Testis (tissue), 3 donors: Measurements from ENCODE around the gene EGFR. TPM values are rescaled to one million over a fixed set of nuclear protein-coding genes. Genes with fewer than 3 reads are reported as not detected.
A peak's percentile ranks its signal among the peaks of the same experiment; 100 is the strongest.

Experiments
- DNase-seq: peaks from one replicate; pipeline ENCODE4 v3.0.0-alpha.2; 2019
- H3K27ac ChIP-seq, 2 donors: fragments of 200-600 bp; sonication (generic); one replicate each; pipeline ENCODE4 v1.5.1; 2019
- H3K27me3 ChIP-seq: fragments of 200-600 bp; sonication (generic); one replicate; pipeline ENCODE4 v1.5.1; 2019
- H3K36me3 ChIP-seq: fragments of 200-600 bp; sonication (generic); one replicate; pipeline ENCODE4 v1.5.1; 2017; ENCODE audit warnings: low read depth; ENCODE audit errors: missing control alignments
- H3K4me1 ChIP-seq: fragments of 200-600 bp; sonication (generic); one replicate; pipeline ENCODE4 v1.5.1; 2019
- H3K4me3 ChIP-seq, 2 donors: fragments of 200-600 bp; sonication (generic); one replicate each; pipeline ENCODE4 v1.5.1; 2017 to 2019
- H3K9me3 ChIP-seq: fragments of 200-600 bp; sonication (generic); one replicate; pipeline ENCODE4 v1.5.1; 2017
- CTCF ChIP-seq, 3 experiments: fragments of 450-650 bp in 2 of 3; fragments of 200-600 bp in 1 of 3; sonication (generic) in 1 of 3; IDR thresholded peaks; one replicate each; pipeline ENCODE4 v1.5.1; 2016 to 2019; ENCODE audit warnings: antibody characterized with exemption in 3 of 3, mild to moderate bottlenecking in 2 of 3, moderate library complexity in 1 of 3
- POLR2A ChIP-seq: fragments of 450-650 bp; IDR thresholded peaks from one replicate; pipeline ENCODE4 v1.6.1; 2017; ENCODE audit warnings: antibody characterized with exemption, mild to moderate bottlenecking, moderate library complexity
- WGBS, 2 donors: methylation state at CpG; one replicate each; pipeline ENCODE4 v1.1.5; 2018; 5-methylcytosine and 5-hydroxymethylcytosine counted together
- intact Hi-C: fragments of 100-400 bp; cut with DNase I; formaldehyde crosslinking; loops from one replicate; pipeline ENCODE4 v1.15.1; 2023; ENCODE audit warnings: low total_unique reads
- polyA plus RNA-seq: library from polyadenylated mRNA; stranded (reverse); fragments of 350-450 nt; fragmentation: Illumina TruSeq; extraction: RNeasy Lipid Tissue Mini Kit (QIAGEN cat#74804); gene quantifications from one replicate; pipeline ENCODE4 v1.2.3, GENCODE V29; 2014; ENCODE audit warnings: low read depth, low replicate concordance; ENCODE audit not compliant: insufficient read depth
- total RNA-seq, 2 donors: library from RNA; depleted of rRNA; stranded (reverse); fragments of >200 nt; gene quantifications; one replicate each; pipeline ENCODE4 v1.2.3, GENCODE V29; 2016

The EGFR gene
- total and polyA plus RNA-seq, 3 donors from 2014 or later: 11.0 to 45.0 (median 18.2) TPM

- no peak for DNase-seq
- H3K4me1 ChIP-seq: peaks cover 26% of the 10 kb centered on the region
- no peak overlapping the region for H3K4me3 ChIP-seq
- TF ChIP-seq POLR2A (no peak), CTCF (IDR thresholded peaks at IDR 0.05) (no peak)
- peak overlapping the region in 1 of 2 donors; percentile 0 for H3K27ac ChIP-seq
- no peaks in the 10 kb centered on the region for H3K9me3 ChIP-seq
- no peaks in the 10 kb centered on the region for H3K36me3 ChIP-seq
- intact Hi-C loops: no loop called here
- H3K27me3 ChIP-seq: no peaks in the 10 kb centered on the region
- WGBS, 2 donors: 82 to 84% methylated on average over 9 of the region's 9 CpGs
These were observed 174.4 kb downstream of the EGFR start for GRCh38 chr7:55193245-55193644.

- 87 to 89% methylated on average over 6 of the region's 6 CpGs for WGBS, 2 donors
- no peak for TF ChIP-seq POLR2A
- no peak for TF ChIP-seq CTCF (IDR thresholded peaks at IDR 0.05)
- intact Hi-C loops: no loop called here
- Histone ChIP-seq H3K4me1 (peaks cover 14% of the 10 kb centered on the region), H3K9me3 (no peaks in the 10 kb centered on the region), H3K27me3 (no peaks in the 10 kb centered on the region), H3K27ac (no peak overlapping the region), H3K4me3 (no peak overlapping the region), H3K36me3 (no peaks in the 10 kb centered on the region)
- DNase-seq: no peak
These were observed 175.7 kb downstream of the EGFR start for GRCh38 chr7:55194522-55194921.

- Histone ChIP-seq H3K4me1 (no peaks in the 10 kb centered on the region), H3K27ac (no peak overlapping the region), H3K4me3 (no peak overlapping the region), H3K36me3 (no peaks in the 10 kb centered on the region), H3K27me3 (no peaks in the 10 kb centered on the region), H3K9me3 (no peaks in the 10 kb centered on the region)
- no peak for TF ChIP-seq CTCF (IDR thresholded peaks at IDR 0.05)
- no peak for TF ChIP-seq POLR2A
- no peak for DNase-seq
- intact Hi-C loops: no loop called here
- WGBS, 2 donors: 88 to 92% methylated on average over 8 of the region's 8 CpGs
These were observed 180.0 kb downstream of the EGFR start for GRCh38 chr7:55198634-55199392.

- no peak for TF ChIP-seq CTCF (IDR thresholded peaks at IDR 0.05)
- TF ChIP-seq POLR2A: no peak
- H3K4me3 ChIP-seq: no peak overlapping the region
- H3K27ac ChIP-seq: no peak overlapping the region
- intact Hi-C loops: no loop called here
- DNase-seq: no peak
- no peaks in the 10 kb centered on the region for H3K4me1 ChIP-seq
- no peaks in the 10 kb centered on the region for H3K9me3 ChIP-seq
- 81% methylated on average over 1 of the region's 1 CpG for WGBS, 2 donors
- H3K27me3 ChIP-seq: no peaks in the 10 kb centered on the region
- no peaks in the 10 kb centered on the region for H3K36me3 ChIP-seq
These were observed 180.6 kb downstream of the EGFR start for GRCh38 chr7:55199418-55199817.

- H3K4me3 ChIP-seq: no peak overlapping the region
- TF ChIP-seq POLR2A (no peak), CTCF (IDR thresholded peaks at IDR 0.05) (no peak)
- intact Hi-C loops: no loop called here
These were observed 181.6 kb downstream of the EGFR start for GRCh38 chr7:55200441-55200840.

More at GRCh38 chr7:55200441-55200840, 181.6 kb downstream of the EGFR start:
- H3K9me3 ChIP-seq: no peaks in the 10 kb centered on the region
- no peak for DNase-seq
- H3K36me3 ChIP-seq: no peaks in the 10 kb centered on the region
- WGBS, 2 donors: 90 to 100% methylated on average over 8 to 11 of the region's 11 CpGs
- no peaks in the 10 kb centered on the region for H3K4me1 ChIP-seq
- no peak overlapping the region for H3K27ac ChIP-seq
- H3K27me3 ChIP-seq: no peaks in the 10 kb centered on the region
